GM18511 (cell line): ENCODE results near the gene RAB36.

Source experiments
- ATAC-seq: cut with Tn5 transposase; IDR thresholded peaks from one replicate; pipeline ENCODE4 v1.9.1; 2021; ENCODE audit warnings: mild to moderate bottlenecking, moderate library complexity; ENCODE audit not compliant: unreplicated experiment

Gene RAB36

GRCh38 chr22:23108249-23109078 is 36.8 kb upstream of the RAB36 start:
- ATAC-seq = no peak

- no peak for ATAC-seq
Observed at GRCh38 chr22:23109079-23109347, 36.3 kb upstream of the RAB36 start.

GRCh38 chr22:23109441-23109978 is 35.8 kb upstream of the RAB36 start:
- ATAC-seq = no peak

- ATAC-seq = no peak
Observed at GRCh38 chr22:23110190-23110921, 34.9 kb upstream of the RAB36 start.

GRCh38 chr22:23110922-23111527 is 34.3 kb upstream of the RAB36 start:
- ATAC-seq = no peak

GRCh38 chr22:23112472-23113012 is 32.7 kb upstream of the RAB36 start:
- ATAC-seq = no peak

GRCh38 chr22:23113067-23113846 is 32.0 kb upstream of the RAB36 start:
- ATAC-seq = no peak

- no peak for ATAC-seq
Observed at GRCh38 chr22:23113847-23114720, 31.2 kb upstream of the RAB36 start.

GRCh38 chr22:23114721-23115020 is 30.6 kb upstream of the RAB36 start:
- no peak for ATAC-seq

- no peak for ATAC-seq
Observed at GRCh38 chr22:23115369-23115768, 29.9 kb upstream of the RAB36 start.

GRCh38 chr22:23115825-23116494 is 29.3 kb upstream of the RAB36 start:
- ATAC-seq = no peak

GRCh38 chr22:23116506-23117263 is 28.6 kb upstream of the RAB36 start:
- ATAC-seq = no peak

GRCh38 chr22:23117275-23117674 is 28.0 kb upstream of the RAB36 start:
- ATAC-seq = no peak

- ATAC-seq = no peak
Observed at GRCh38 chr22:23117891-23118646, 27.2 kb upstream of the RAB36 start.

GRCh38 chr22:23118647-23119493 is 26.4 kb upstream of the RAB36 start:
- no peak for ATAC-seq

- ATAC-seq = no peak
Observed at GRCh38 chr22:23119494-23120414, 25.5 kb upstream of the RAB36 start.
